Lung (tissue), 12 donors: ENCODE data around the gene IFNK. TPM values are rescaled to one million over a fixed set of nuclear protein-coding genes. Genes with fewer than 3 reads are reported as not detected.

ENCODE experiments used
- ATAC-seq: fragments of 200-7000 bp; cut with Tn5 transposase; one replicate; pipeline ENCODE4 v1.9.1; 2020; ENCODE audit warnings: moderate number of reproducible peaks; ENCODE audit not compliant: insufficient read depth, low FRiP score
- DNase-seq, 3 donors: peaks; one replicate each; pipeline ENCODE4 v3.0.0-alpha.2; 2013 to 2017
- H3K27ac ChIP-seq, 2 donors: one replicate each; pipeline ENCODE4 v1.5.1; 2013; ENCODE audit warnings: mild to moderate bottlenecking in 2 of 2, moderate library complexity in 2 of 2, control low read depth in 1 of 2, inconsistent platforms in 1 of 2, low read depth in 1 of 2, low read length in 1 of 2
- H3K27me3 ChIP-seq, 3 donors: one replicate each; pipeline ENCODE4 v1.5.1; 2013; ENCODE audit warnings: low read length in 2 of 3; ENCODE audit not compliant: control insufficient read depth in 3 of 3, insufficient read depth in 3 of 3
- H3K36me3 ChIP-seq, 4 donors: one replicate each; pipeline ENCODE4 v1.5.1; 2013; ENCODE audit warnings: low read length in 4 of 4, mild to moderate bottlenecking in 1 of 4, moderate library complexity in 1 of 4; ENCODE audit not compliant: control insufficient read depth in 4 of 4, insufficient read depth in 4 of 4
- H3K4me1 ChIP-seq, 5 donors: one replicate each; pipeline ENCODE4 v1.5.1; 2013; ENCODE audit warnings: low read length in 5 of 5, mild to moderate bottlenecking in 2 of 5, moderate library complexity in 1 of 5; ENCODE audit not compliant: control insufficient read depth in 5 of 5, insufficient read depth in 5 of 5
- H3K4me3 ChIP-seq: one replicate; pipeline ENCODE4 v1.5.1; 2013; ENCODE audit warnings: mild to moderate bottlenecking, control low read depth, moderate library complexity
- H3K9ac ChIP-seq, 2 donors: one replicate each; pipeline ENCODE4 v1.5.1; 2013; ENCODE audit warnings: low read length in 2 of 2, control low read depth in 1 of 2; ENCODE audit not compliant: insufficient read depth in 1 of 2
- H3K9me3 ChIP-seq, 4 donors: one replicate each; pipeline ENCODE4 v1.5.1; 2013; ENCODE audit warnings: low read length in 3 of 4, mild to moderate bottlenecking in 1 of 4, moderate library complexity in 1 of 4; ENCODE audit not compliant: control insufficient read depth in 4 of 4, insufficient read depth in 3 of 4
- CTCF ChIP-seq: IDR thresholded peaks from 2 replicates; pipeline ENCODE4 v1.5.1; 2012; ENCODE audit warnings: mild to moderate bottlenecking; ENCODE audit errors: control extremely low read depth, extremely low read depth
- WGBS, 2 donors: extraction: QIAGEN DNeasy Blood & Tissue Kit; methylation state at CpG; one replicate each; pipeline ENCODE4 v1.1.7; 2013; 5-methylcytosine and 5-hydroxymethylcytosine counted together
- polyA plus RNA-seq, 2 donors: library from polyadenylated mRNA; stranded (reverse); fragments of 200-250 nt; gene quantifications; one replicate each; pipeline ENCODE4 v1.2.1, GENCODE V29; 2013
- total RNA-seq, 2 donors: library from RNA; depleted of rRNA in 1 of 2; stranded (reverse); fragments of >200 nt in 1 of 2; gene quantifications; one replicate each; pipeline ENCODE4 v1.2.1, GENCODE V29; 2014 to 2021
- donor health status: control.
- donor health status: control.
- donor health status: Bipolar disorder and iron deficiency.
- donor health status: healthy.
- donor health status: DM: yes; HTN: yes; CAD: no.

Gene IFNK
- total and polyA plus RNA-seq, 4 donors, result not detected

- Histone ChIP-seq H3K27me3 (no peaks in the 10 kb centered on the region), H3K4me1 (peaks cover 0 to 13% (median 0%) of the 10 kb centered on the region in 5 donors), H3K27ac (no peak overlapping the region), H3K9ac (peak overlapping the region in 1 of 2 donors; percentile 17), H3K9me3 (no peaks in the 10 kb centered on the region), H3K4me3 (no peak overlapping the region), H3K36me3 (peaks cover 0 to 24% (median 12%) of the 10 kb centered on the region in 4 donors)
- peak in 2 of 3 donors; percentile 79 to 82 for DNase-seq
- peak; percentile 30 for TF ChIP-seq CTCF
- peak; percentile 47 for ATAC-seq
- WGBS, 2 donors, result 57 to 68% methylated on average over 10 of the region's 10 CpGs
Observed at GRCh38 chr9:27548055-27548741, 24.1 kb downstream of the IFNK start.

GRCh38 chr9:27549196-27549755 is 25.2 kb downstream of the IFNK start:
- no peak overlapping the region for H3K4me3 ChIP-seq
- ATAC-seq, result no peak
- TF ChIP-seq CTCF, result no peak

GRCh38 chr9:27554712-27555111 is 30.6 kb downstream of the IFNK start:
- H3K27ac ChIP-seq, result no peak overlapping the region
- H3K27me3 ChIP-seq, result no peaks in the 10 kb centered on the region
- 91 to 98% methylated on average over 1 of the region's 1 CpG for WGBS, 2 donors
- DNase-seq (no peak), ATAC-seq (no peak)
- H3K9ac ChIP-seq, result no peak overlapping the region
- TF ChIP-seq CTCF, result no peak
- H3K9me3 ChIP-seq, result no peaks in the 10 kb centered on the region
- H3K4me3 ChIP-seq, result no peak overlapping the region
- H3K4me1 ChIP-seq, result no peaks in the 10 kb centered on the region
- peaks cover 8 to 32% (median 18%) of the 10 kb centered on the region in 4 donors for H3K36me3 ChIP-seq

More at GRCh38 chr9:27549196-27549755, 25.2 kb downstream of the IFNK start:
- Histone ChIP-seq H3K4me1 (peaks cover 0 to 13% (median 0%) of the 10 kb centered on the region in 5 donors), H3K27ac (no peak overlapping the region), H3K9me3 (no peaks in the 10 kb centered on the region), H3K36me3 (peaks cover 4 to 33% (median 12%) of the 10 kb centered on the region in 4 donors), H3K27me3 (no peaks in the 10 kb centered on the region), H3K9ac (no peak overlapping the region)
- DNase-seq, result peak in 2 of 3 donors; percentile 86 to 90
- 85 to 86% methylated on average over 4 of the region's 4 CpGs for WGBS, 2 donors
